HG03159 (cell line): ENCODE measurements around the gene TRAP1.
A peak's percentile ranks its signal among the peaks of the same experiment; 100 is the strongest.

Source experiments
- ATAC-seq: cut with Tn5 transposase; IDR thresholded peaks from one replicate; pipeline ENCODE4 v1.9.1; 2021; ENCODE audit warnings: mild to moderate bottlenecking, moderate library complexity; ENCODE audit not compliant: unreplicated experiment

Gene TRAP1

DNA sequence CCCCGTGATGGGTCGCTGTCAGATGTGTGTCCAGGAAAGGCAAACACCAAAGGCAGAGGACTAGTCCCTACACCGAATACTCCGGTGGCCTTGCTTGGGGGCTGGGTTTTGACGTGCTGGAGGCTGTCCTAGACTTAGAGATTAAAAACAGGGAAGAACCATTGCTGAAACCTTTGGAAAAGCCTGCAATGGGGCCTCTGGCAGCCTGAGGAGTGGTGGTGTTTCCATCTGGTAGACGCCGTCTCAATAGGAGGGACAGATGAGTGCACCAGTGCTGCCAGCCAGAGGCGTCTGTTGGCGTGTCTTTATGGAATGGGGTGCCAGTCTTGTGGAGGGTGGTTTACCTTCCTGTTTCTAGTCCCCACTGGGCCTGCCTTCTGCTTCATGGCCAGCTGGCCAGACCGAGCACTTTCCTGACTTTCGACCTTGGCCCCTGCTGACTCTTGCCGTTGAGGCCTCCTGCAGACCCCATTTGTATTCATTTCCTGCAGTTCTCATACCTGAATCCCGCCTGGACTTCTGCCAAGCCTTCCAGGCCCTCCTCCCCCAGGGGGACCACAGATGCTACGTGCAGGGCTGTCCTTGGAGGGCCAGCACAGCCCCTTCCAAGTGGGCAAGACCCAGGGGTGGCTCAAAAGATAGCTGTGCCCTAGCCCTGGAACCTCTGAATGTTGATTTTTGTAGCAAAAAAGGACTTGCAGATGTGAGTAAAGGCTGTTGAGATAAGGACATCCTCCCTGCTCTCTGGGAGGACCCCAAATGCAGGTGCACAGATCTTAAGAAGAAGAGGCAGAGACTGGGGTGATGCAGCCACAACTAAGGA lies 64.7 kb downstream of the TRAP1 start:
- no peak for ATAC-seq

DNA sequence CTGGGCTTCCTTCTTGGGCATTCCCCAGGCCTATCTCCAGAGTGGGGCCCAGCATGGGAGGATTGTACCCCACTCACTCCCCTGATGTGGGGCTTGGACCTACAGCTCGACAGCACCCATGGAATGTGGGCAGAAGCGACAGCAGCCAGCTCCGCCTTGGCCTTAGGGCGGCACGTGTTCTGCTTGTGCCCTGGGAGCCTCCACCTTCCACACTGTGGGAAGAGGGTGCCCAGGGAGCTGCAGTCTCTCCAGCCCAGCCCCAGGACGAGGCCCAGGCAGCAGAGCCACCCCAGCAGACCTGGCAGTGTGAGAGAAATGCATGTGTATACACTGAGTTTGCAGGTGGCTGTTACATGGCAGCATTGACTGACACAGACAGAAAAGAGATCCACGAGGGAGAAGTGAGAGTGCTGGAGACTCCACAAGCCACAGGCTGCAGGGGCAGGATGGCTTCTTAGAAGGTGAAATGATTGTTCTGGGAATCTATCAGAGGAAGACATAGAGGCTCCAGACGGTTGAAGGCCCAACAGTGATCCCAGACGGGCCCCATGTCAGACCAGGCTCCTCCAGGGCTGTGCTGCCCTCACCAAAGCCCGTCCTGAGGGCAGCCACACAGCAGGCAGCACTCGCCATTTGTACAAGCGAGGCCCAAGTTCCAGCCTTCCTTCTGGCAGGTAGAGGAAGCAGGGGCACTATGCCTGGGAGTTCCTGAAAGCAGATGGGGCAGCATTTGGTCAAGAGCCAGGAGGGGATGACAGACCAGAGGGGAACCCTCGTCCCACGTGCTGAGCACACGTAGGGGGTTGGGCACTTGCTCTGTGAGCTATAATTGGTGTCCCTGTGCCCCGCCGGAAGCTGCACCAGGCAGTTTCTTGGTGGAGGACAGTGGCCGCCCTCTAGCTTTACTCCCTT lies 65.6 kb downstream of the TRAP1 start:
- no peak for ATAC-seq

DNA sequence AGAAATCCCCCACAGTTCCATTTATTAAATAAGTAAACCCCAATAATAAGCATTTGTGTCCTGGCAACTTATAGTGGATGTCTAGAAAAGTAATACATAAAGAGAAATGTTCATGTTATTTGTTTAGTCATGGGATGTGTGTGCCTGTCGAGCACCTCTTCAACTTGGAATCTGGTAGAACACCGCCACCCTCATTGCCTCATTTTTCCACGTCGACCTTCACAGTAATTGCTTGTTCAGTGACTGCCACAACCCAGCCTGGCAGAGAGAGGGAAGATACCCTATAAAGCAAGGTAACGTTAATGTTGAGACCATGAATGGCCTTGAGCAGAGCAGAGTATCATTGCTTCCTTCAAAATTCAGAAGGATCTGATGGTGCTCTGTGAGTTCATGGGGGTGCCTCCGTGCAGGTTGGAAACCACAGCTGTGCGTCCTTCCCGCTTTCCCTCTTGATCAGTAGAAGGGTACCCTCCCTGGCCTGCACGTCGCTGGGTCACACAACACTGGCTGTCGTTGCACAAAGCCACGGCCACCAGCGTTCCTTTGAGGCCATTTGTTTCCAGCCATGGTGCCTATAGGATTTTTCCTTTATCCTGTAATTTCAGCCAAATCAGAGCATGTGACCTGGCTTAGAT lies 66.6 kb downstream of the TRAP1 start:
- no peak for ATAC-seq

DNA sequence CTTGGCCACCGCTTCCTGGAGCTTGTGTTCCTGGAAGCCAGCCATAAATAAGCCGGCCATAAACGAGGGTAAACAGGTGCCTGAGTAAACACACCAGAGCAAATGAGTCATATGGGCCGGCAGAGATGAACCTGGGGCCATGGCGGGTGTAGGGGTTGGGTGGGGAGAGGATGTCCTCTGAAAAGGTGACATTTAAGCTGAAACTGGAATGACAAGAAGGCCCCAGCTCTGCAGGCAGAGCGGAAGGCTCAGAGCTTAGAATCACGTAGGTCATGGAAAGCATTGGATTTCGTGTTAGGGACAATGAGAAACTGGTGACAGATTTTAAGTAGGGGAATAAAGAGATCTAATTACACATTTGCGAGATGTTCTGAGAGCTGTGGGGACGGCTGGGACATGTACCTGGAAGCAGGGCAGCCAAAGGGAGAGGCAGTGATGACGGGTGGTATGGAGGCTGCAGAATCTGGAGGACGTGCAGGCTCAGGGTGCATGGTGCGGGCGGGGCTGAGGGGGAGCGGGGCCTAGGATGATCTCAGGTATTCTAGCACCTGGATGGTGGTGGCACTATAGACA lies 70.9 kb downstream of the TRAP1 start:
- ATAC-seq = no peak

DNA sequence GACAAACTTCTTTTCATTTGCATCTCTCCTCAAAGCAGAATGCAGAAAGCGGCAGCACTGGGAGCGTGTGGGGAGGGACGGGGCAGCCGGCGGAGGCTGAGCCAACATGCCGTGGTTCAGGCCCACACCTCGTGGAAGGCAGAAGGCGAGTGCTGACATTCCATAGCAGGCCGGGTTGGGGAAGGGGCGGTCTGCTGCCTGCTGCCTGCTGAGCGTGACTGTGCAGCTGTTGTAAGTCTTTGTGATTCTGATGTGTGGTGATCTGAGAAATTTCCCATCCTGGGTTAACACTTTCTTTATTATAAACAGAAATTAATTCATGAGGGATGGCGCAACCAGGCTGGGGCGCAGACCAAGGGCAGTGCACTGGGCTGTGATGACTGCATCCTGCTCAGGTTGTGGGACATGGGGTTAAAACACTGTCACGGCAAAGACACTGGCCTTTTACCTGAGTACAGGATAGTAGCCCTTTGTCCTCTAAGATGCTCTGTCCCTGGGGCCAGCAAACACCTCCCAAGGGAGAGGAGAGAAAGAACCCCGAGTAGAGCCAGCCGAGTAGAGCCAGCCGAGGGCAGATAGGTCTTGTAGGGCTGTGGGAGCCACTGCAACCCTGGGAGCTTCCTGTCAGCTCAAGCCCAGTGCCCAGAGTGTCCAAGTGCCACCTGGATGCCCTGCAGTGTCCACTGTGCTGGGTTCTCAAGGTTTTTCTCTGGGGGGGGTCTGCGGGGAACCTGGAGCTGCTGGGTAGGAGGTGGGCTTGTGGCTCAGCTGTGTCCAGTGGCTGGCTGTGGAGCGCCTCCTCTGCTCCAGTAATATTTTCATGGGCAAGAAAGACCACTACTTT lies 71.6 kb downstream of the TRAP1 start:
- no peak for ATAC-seq

DNA sequence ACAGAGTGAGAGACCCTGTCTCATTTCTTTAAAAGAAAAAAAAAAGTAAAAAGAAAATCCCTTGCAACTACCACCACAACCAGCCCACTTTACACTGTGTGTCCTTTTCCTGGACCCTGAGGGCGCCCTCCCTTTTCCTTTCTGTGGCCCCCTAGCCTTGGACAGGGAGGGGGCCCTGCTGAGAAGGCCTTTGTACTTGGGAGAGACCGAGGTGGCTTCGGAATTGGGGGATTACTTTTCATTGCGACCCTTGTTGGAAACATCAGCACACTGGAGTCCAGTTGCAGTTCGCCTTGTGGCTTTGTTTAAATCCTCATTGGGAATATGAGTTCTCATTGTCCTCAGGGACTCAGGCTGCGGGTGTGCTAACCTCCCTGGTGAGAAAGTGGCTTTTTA lies 72.2 kb downstream of the TRAP1 start:
- no peak for ATAC-seq

DNA sequence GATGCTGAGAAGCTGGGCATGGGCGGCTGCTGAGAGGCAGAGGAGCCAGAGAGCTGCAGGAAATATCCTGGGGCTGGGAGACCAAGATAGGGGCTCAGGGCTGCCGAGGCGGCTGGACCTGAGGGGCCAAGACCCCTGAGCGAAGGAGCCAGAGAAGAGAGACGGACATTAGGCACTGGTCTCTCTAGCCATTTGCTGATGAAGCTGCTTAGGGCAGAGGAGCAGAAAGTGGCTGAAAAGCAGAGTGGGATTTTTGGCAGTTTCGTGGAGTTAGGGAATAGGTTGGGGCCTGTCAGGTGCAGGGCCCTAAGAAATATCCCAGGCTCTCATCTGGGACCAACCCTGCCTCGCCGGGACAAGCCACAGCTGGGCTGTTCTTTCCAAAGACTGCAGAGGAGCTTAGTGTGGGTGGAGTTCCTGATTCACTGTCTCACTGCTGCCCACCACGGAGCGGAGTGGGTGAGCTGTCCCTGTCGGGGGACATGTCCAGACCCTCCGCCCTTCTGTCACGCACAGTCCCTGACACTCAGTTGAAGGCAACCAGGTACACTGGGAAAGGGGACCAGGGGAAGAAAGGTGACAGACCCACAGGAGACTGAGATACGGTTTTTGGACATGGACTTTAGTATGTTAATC lies 74.1 kb downstream of the TRAP1 start:
- no peak for ATAC-seq

DNA sequence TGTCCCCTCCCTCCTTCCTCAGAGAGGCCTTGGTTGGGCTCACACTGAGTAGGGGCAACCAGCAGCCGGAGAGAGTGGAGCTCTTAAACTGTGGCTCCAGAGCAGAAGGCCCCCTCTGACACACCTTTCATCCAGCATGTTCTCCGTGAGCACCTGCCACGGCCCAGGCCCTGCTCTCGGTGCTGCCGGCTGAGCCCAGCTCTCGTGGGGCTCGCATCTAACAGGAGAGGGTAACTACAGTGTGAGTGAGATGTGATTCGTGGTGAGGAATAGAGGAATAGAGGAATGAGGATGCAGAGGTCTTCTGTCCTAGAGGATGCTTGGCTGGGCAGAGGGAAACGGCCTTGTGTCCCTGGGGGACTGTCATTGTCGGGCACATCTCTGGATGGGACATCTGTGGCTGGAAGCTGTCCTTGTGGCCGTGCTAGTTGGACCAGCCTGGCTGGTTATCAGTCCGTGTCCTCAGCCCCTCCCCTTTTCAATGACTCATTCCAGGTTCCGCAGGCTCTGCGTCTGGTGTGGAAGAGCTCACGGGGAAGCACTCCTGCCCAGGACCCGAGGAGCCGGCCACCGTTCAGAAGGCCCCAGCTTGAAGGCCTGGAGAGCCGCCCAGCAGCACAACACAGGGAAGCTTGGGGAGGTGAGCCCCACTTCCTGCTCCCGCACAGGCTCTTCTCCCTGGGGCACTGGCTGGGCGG lies 74.8 kb downstream of the TRAP1 start:
- ATAC-seq = no peak

DNA sequence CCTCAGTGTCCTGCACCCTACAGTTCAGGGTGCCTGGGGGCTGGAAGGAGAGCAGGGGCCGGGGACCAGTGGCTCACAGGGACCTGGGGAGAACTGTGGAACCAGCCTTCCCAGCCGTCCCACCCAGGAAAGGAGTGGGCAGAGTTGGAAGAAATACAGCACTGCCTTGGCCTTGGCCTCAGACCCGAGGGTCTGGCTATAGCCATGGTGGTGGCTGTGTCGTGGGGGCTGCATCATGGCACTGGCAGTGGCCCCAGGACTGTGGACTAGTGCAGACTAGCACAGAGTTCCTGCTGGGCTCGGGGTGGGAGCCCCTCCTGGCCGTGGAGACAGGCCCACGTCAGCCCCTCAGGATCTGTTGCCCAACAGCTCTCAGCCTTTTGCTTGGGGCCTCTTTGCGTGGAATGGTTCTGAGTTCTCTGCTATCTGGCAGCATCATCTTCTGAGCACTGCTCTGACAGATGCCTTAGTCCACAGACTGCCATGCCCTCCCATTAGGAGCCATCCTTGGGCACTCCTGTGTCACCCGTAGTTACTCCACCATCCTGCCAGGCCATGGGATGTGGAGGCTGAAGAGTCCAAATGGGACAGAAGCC lies 75.4 kb downstream of the TRAP1 start:
- ATAC-seq = no peak

DNA sequence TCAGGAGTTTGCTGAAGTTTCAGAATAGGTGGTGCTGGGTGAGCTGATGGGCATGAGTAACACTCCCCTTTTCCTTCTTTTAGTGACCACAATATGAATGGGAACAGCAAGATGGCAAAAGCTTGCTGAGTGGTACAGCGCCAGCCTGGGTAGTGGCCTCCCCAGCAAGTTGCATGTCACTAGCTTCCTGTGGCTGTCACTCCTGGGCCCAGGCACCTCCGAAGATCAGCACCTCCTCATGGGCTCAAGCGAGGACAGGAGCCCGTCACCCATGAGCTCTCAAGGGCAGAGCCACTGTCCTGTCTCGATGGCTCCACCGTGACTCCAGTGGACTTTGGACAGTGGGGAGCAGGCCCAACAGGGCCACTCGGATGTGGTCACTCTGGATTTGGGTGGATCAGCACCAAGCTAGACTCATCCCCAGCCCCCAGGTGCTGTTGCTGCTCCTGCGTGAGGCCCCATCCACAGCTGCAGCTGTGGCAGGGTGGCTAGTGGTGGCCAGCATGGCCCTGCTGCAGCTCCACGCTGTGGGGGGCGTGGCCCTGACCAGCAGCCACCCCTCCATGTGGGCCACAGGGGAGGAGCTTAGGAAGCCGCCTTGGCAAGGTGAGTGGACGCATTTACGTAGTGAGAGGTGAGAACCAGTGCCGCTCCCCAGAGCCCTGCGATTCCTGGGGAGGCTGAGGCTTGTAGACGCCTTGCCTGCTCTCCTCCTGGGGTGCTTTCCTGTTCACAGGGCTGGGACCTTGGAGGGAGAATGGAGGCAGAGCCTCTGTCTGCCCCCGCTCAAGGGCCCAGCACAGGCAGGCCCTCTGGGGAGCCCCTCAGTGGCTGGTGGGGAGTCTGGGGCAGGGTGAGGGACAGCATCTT lies 76.5 kb downstream of the TRAP1 start:
- ATAC-seq = no peak

DNA sequence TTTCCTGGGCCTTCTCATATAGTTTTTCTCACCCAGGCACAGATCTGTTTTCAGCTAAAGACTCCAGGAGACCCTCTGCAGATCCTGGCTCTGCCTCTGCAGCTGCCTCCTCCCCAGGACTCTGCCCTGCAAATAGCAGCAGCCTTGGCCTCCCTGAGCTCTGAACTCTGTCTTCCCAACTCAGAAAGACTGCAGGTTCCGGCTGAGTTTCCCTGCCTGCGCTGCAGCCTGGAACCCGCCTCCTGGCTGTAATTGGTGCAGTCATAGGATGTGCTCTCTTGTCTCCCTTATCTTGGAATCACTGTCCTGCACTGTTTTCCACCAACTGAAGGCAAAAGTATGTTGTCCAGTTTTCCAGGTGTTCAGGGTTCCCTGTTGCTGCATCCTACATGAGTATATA lies 77.1 kb downstream of the TRAP1 start:
- no peak for ATAC-seq

DNA sequence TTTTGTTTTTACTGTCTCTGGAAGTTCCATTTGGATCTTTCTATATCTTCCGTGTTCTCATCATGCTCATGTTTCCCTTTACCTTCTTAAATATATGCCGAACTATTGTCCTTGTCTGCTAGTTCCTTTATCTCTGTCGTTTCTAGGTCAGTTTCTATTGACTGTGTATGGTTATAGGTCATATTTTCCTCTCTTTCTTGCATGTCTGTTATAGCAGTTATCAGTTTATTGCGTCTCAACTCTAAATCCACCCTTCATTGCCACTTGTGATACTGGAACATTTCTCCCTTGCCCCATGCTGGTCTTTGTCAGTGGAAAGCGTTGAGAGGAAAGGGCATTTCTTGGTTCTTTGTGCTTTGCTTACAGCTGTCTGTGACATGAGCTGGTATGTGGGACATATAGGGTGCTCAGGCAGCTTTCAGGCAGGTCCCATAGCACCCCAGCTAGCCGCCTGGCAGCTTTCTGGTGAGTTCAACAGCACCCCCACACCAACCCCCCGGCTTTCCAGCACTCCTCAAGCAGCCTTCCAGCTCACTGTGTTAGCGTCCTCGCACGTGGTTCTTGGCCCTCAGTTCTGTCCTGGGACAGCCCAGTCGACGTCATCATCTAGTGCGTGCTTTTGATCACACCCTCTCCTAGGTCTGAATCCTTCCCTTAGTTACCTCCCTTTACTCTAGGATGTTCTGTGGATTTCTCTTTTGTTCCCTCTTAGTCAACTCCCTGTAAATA lies 78.2 kb downstream of the TRAP1 start:
- ATAC-seq = no peak

DNA sequence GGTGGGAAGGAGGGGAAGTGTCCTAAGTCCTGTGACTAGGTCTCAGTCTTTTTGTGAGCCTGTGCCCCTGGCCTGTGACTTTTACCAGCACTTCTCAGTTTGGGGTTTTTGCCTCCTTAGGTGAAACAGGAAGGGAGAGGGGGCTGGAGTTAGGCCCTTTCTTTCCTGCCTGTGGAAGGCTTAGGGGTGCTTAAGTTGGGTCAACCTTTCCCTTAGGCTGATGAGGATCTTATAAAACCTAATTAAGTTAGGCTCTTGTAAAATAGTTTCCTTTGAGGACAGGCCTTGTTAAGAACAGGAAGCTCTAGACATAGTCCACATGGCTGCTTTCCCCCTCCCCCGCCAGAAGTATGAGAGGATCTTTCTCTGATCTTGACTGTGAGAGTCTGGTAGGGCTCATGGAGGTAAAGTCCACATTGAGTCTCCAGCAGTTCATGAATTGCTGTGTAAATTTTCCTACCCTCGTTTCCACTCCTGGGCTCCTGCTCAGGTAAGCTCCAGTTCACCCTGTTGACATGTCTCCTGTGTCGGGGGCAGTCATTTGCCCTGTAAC lies 79.9 kb downstream of the TRAP1 start:
- ATAC-seq = no peak

DNA sequence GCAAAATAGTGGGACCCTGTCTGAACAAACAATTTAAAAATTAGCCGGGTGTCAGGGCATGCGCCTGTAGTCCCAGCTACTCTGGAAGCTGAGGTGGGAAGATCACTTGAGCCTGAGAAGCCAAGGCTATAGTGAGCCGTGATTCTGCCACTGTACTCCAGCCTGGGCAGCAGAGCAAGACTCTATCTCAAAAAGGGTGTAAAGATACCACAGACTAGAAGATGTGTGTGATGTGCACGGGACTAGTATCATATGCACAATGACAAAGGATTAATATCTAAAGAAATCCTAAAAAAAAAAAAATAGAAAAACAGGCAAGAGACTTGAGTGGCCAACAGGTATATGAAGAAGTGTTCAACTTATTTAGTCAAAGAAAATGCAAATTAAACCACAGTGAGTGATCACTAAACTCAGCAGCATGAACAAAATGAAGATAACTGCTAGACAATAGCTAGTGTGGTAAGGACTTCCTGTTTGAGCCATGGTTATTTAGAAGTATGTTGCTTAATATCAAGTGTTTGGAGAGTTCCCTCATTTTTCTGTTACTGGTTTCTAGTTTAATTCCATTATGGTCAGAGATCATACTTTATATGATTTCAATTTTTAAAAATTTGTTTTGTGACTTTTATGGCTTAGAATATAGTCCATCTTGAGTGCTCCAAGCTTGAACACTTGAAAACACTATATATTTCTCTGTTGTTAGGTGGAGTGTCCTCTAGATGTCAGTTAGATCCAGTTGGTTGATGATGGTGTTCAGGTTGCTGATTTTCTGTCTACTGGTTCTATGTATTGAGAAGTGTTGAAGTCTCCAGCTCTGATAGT lies 91.2 kb downstream of the TRAP1 start:
- ATAC-seq = peak; percentile 54

DNA sequence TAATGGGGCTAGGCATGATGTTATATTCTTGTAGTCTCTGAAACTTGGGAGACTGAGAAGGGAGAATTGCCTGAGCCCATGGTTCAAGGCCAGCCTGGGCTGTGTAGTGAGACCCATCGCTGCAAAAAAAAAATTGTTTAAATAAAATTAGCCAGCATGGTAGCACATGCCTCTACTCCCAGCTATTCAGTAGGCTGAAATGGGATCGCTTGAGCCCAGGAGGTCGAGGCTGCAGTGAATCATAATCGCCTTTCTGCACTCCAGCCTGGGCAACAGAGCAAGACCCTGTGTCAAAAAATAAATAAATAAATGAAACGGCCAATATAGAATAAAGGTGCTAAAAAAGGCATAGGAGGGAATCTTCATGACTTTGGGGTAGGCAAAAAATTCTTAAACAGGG lies 92.0 kb downstream of the TRAP1 start:
- ATAC-seq = no peak

DNA sequence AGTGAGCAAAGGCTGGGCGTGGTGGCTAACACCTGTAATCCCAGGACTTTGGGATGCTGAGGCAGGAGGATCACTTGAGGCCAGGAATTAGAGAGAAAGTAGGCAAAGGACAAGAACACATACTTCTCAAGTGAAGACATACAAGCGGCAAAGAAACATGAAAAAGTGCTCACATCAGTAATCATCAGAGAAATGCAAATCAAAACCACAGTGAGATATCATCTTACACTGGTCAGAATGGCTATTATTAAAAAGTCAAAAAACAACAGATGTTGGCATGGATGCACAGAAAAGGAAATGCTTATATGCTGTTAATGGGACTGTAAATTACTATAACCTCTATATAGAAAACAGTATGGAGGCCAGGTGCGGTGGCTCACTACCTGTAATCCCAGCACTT lies 93.7 kb downstream of the TRAP1 start:
- ATAC-seq = no peak
